HepG2 (cell line): ENCODE data around the gene SLC2A10. TPM values are rescaled to one million over a fixed set of nuclear protein-coding genes. Genes with fewer than 3 reads are reported as not detected.

Experiments
- FOXC1 ChIP-seq: sonication (generic); formaldehyde crosslinking; IDR thresholded peaks from 2 replicates; pipeline ENCODE4 v1.8.0; 2022; ENCODE audit warnings: mild to moderate bottlenecking, missing genetic modification reagents, borderline replicate concordance
- FOXK2 ChIP-seq: fragments of 450-650 bp; IDR thresholded peaks from 2 replicates; pipeline ENCODE4 v1.6.1; 2016
- GATAD1 ChIP-seq: IDR thresholded peaks from 2 replicates; pipeline ENCODE4 v1.6.1; 2016; ENCODE audit warnings: missing genetic modification reagents, missing compliant biosample characterization
- HMG20B ChIP-seq: conservative IDR thresholded peaks from 2 replicates; pipeline ENCODE4 v1.6.1; 2016; ENCODE audit warnings: missing genetic modification reagents, missing compliant biosample characterization
- ISX ChIP-seq: sonication (generic); formaldehyde crosslinking; conservative IDR thresholded peaks from 2 replicates; pipeline ENCODE4 v1.5.0; 2020; ENCODE audit warnings: missing genetic modification reagents
- KLF11 ChIP-seq: IDR thresholded peaks from 2 replicates; pipeline ENCODE4 v1.6.1; 2016; ENCODE audit warnings: missing compliant biosample characterization
- KLF16 ChIP-seq, 2 experiments: sonication (generic) in 1 of 2; formaldehyde crosslinking in 1 of 2; IDR thresholded peaks; 2 replicates each; pipeline versions ENCODE4 v1.6.1 to v1.8.0; 2016 to 2023; ENCODE audit warnings: missing genetic modification reagents in 2 of 2, missing compliant biosample characterization in 1 of 2
- NFIC ChIP-seq: IDR thresholded peaks from 2 replicates; pipeline ENCODE4 v1.6.1; 2012; ENCODE audit warnings: mild to moderate bottlenecking, low read length, inconsistent platforms
- SIX4 ChIP-seq: sonication (generic); formaldehyde crosslinking; IDR thresholded peaks from 2 replicates; pipeline ENCODE4 v1.4.0; 2020; ENCODE audit warnings: missing genetic modification reagents
- SOX13 ChIP-seq, 3 experiments: fragments of 450-650 bp in 1 of 3; sonication (generic) in 1 of 3; formaldehyde crosslinking in 1 of 3; IDR thresholded peaks in 2 of 3; conservative IDR thresholded peaks in 1 of 3; 2 replicates each; pipeline versions ENCODE4 v1.5.0 to v1.6.1; 2016 to 2020; ENCODE audit warnings: antibody characterized with exemption in 1 of 3, mild to moderate bottlenecking in 1 of 3, missing compliant biosample characterization in 1 of 3, missing genetic modification reagents in 1 of 3, moderate library complexity in 1 of 3
- ZMAT3 ChIP-seq: sonication (generic); formaldehyde crosslinking; conservative IDR thresholded peaks from 2 replicates; pipeline ENCODE4 v1.7.0; 2021; ENCODE audit warnings: missing genetic modification reagents
- ZMYM2 ChIP-seq: sonication (generic); formaldehyde crosslinking; IDR thresholded peaks from 2 replicates; pipeline ENCODE4 v1.8.0; 2022; ENCODE audit warnings: mild to moderate bottlenecking, missing genetic modification reagents
- ZNF30 ChIP-seq: sonication (generic); formaldehyde crosslinking; IDR thresholded peaks from 2 replicates; pipeline ENCODE4 v1.5.0; 2020; ENCODE audit warnings: mild to moderate bottlenecking, missing genetic modification reagents
- ZNF550 ChIP-seq: sonication (generic); formaldehyde crosslinking; IDR thresholded peaks from 2 replicates; pipeline ENCODE4 v1.4.0; 2020; ENCODE audit warnings: mild to moderate bottlenecking, missing genetic modification reagents, borderline replicate concordance
- ZNF557 ChIP-seq: sonication (generic); formaldehyde crosslinking; IDR thresholded peaks from 2 replicates; pipeline ENCODE4 v1.4.0; 2020; ENCODE audit warnings: missing genetic modification reagents
- ZNF652 ChIP-seq: IDR thresholded peaks from 2 replicates; pipeline ENCODE4 v1.6.1; 2016; ENCODE audit warnings: low read depth, borderline replicate concordance
- ZNF720 ChIP-seq: sonication (generic); formaldehyde crosslinking; IDR thresholded peaks from 2 replicates; pipeline ENCODE4 v1.4.0; 2020; ENCODE audit warnings: missing genetic modification reagents
- polyA plus RNA-seq, 8 experiments: library from polyadenylated mRNA; depleted of rRNA in 3 of 8; stranded (reverse) in 7 of 8; unstranded in 1 of 8; fragments of >200 nt; fragmentation: Illumina TruSeq in 4 of 8; extraction: Trizol in 4 of 8; gene quantifications; 2 replicates each; pipeline versions ENCODE4 v1.2.1 to v1.2.3, GENCODE V29; 2011 to 2016; ENCODE audit warnings: low read depth in 4 of 8, missing spikeins in 1 of 8, mixed read lengths in 1 of 8; ENCODE audit not compliant: insufficient read depth in 1 of 8
- total RNA-seq, 5 experiments: library from RNA; depleted of rRNA; stranded (reverse); fragments of >200 nt; fragmentation: Illumina TruSeq; extraction: Trizol; gene quantifications; 2 replicates each; pipeline ENCODE4 v1.2.3, GENCODE V29; 2016; ENCODE audit warnings: low read depth in 1 of 5
- TF ChIP-seq, protein P1 (sequence below): IDR thresholded peaks from 2 replicates; pipeline ENCODE4 v1.6.1; 2016; ENCODE audit warnings: low read depth, missing genetic modification reagents, missing compliant biosample characterization
- TF ChIP-seq, protein P2 (sequence below): sonication (generic); formaldehyde crosslinking; IDR thresholded peaks from 2 replicates; pipeline ENCODE4 v1.5.0; 2020; ENCODE audit warnings: mild to moderate bottlenecking, missing genetic modification reagents
- TF ChIP-seq, protein P3 (sequence below): sonication (generic); formaldehyde crosslinking; IDR thresholded peaks from 2 replicates; pipeline ENCODE4 v1.4.0; 2020; ENCODE audit warnings: missing genetic modification reagents
- TF ChIP-seq, protein P4 (sequence below): sonication (generic); formaldehyde crosslinking; IDR thresholded peaks from 2 replicates; pipeline ENCODE4 v1.5.0; 2020; ENCODE audit warnings: missing genetic modification reagents, mild to moderate bottlenecking, borderline replicate concordance

SLC2A10 gene
- total and polyA plus RNA-seq, 2 of the 13 experiments (the other 11 are each of a cell fraction or from before 2014, with no cell fraction given): 16.0 to 18.4 TPM

DNA sequence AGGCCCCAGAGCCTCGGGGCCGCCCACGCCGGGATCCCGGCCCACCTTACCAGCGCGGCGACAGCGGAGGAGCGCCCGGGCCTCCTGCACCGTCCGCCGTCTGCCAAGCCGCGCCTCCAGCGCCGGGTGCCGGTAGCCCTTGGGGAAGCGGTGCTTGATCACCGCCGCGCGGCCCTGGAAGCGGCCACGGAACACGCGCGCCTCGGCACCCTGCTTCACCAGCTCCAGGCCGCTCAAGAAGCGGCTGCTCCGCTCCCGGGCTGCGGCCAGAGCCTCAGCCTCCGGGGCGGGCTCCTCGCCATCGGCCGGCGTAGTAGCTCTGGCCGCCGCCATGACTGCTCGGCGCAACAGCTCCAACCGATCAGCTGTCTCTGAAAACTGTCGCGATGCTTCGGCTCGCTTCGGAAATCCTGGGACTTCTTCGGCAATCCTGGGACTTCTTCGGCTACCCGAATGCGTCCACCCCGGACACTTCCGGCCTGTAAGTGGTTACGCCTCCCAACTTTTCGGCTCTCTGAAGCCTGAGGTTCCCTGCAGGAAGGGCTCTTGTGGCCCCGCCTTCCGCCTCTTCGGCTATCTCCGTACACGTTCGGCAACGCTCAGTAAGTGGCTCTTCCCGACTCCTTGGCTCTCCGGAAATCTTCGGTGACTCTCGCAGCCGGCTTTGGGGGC lies 20.2 kb upstream of the SLC2A10 start, which contains the start of gene TP53RK (continued):
- TF ChIP-seq SOX13 (IDR thresholded peaks at IDR 0.05) (no peak), SOX13 (CRISPR knock-in tag; conservative IDR thresholded peaks at IDR 0.05 in 1 of 2, IDR thresholded peaks at IDR 0.05 in 1 of 2) (peak in 1 of 2 experiments; percentile 6; a peak in 1 of 4 replicates), ISX (CRISPR knock-in tag) (peak; percentile 65; the same call in 1 of the 2 replicates), KLF16 (CRISPR knock-in tag; IDR thresholded peaks at IDR 0.05) (peak in 1 of 2 experiments; percentile 87; a peak in 2 of 4 replicates), FOXK2 (no peak), KLF11 (no peak), ZNF557 (CRISPR knock-in tag) (no peak), ZNF720 (CRISPR knock-in tag) (0 out of 2 replicates have a peak, but pooled peaks have one; percentile 60), ZNF550 (CRISPR knock-in tag) (peak; percentile 77; the same call in 1 of the 2 replicates), ZMAT3 (peak; percentile 80), NFIC (no peak; the same call in 1 of the 2 replicates), HMG20B (CRISPR knock-in tag) (peak; percentile 28; the same call in 1 of the 2 replicates), ZNF30 (no peak; the same call in 1 of the 2 replicates), ZNF652 (CRISPR knock-in tag) (peak; percentile 15; the same call in 1 of the 2 replicates), ZMYM2 (no peak), FOXC1 (CRISPR knock-in tag) (peak; percentile 93), SIX4 (0 out of 2 replicates have a peak, but pooled peaks have one; percentile 14), GATAD1 (CRISPR knock-in tag) (peak; percentile 59)
- TF ChIP-seq, protein P1, sequence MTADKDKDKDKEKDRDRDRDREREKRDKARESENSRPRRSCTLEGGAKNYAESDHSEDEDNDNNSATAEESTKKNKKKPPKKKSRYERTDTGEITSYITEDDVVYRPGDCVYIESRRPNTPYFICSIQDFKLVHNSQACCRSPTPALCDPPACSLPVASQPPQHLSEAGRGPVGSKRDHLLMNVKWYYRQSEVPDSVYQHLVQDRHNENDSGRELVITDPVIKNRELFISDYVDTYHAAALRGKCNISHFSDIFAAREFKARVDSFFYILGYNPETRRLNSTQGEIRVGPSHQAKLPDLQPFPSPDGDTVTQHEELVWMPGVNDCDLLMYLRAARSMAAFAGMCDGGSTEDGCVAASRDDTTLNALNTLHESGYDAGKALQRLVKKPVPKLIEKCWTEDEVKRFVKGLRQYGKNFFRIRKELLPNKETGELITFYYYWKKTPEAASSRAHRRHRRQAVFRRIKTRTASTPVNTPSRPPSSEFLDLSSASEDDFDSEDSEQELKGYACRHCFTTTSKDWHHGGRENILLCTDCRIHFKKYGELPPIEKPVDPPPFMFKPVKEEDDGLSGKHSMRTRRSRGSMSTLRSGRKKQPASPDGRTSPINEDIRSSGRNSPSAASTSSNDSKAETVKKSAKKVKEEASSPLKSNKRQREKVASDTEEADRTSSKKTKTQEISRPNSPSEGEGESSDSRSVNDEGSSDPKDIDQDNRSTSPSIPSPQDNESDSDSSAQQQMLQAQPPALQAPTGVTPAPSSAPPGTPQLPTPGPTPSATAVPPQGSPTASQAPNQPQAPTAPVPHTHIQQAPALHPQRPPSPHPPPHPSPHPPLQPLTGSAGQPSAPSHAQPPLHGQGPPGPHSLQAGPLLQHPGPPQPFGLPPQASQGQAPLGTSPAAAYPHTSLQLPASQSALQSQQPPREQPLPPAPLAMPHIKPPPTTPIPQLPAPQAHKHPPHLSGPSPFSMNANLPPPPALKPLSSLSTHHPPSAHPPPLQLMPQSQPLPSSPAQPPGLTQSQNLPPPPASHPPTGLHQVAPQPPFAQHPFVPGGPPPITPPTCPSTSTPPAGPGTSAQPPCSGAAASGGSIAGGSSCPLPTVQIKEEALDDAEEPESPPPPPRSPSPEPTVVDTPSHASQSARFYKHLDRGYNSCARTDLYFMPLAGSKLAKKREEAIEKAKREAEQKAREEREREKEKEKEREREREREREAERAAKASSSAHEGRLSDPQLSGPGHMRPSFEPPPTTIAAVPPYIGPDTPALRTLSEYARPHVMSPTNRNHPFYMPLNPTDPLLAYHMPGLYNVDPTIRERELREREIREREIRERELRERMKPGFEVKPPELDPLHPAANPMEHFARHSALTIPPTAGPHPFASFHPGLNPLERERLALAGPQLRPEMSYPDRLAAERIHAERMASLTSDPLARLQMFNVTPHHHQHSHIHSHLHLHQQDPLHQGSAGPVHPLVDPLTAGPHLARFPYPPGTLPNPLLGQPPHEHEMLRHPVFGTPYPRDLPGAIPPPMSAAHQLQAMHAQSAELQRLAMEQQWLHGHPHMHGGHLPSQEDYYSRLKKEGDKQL: no peak
- TF ChIP-seq, protein P2, sequence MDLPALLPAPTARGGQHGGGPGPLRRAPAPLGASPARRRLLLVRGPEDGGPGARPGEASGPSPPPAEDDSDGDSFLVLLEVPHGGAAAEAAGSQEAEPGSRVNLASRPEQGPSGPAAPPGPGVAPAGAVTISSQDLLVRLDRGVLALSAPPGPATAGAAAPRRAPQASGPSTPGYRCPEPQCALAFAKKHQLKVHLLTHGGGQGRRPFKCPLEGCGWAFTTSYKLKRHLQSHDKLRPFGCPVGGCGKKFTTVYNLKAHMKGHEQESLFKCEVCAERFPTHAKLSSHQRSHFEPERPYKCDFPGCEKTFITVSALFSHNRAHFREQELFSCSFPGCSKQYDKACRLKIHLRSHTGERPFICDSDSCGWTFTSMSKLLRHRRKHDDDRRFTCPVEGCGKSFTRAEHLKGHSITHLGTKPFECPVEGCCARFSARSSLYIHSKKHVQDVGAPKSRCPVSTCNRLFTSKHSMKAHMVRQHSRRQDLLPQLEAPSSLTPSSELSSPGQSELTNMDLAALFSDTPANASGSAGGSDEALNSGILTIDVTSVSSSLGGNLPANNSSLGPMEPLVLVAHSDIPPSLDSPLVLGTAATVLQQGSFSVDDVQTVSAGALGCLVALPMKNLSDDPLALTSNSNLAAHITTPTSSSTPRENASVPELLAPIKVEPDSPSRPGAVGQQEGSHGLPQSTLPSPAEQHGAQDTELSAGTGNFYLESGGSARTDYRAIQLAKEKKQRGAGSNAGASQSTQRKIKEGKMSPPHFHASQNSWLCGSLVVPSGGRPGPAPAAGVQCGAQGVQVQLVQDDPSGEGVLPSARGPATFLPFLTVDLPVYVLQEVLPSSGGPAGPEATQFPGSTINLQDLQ: peak; percentile 85; the same call in 1 of the 2 replicates
- TF ChIP-seq, protein P3, sequence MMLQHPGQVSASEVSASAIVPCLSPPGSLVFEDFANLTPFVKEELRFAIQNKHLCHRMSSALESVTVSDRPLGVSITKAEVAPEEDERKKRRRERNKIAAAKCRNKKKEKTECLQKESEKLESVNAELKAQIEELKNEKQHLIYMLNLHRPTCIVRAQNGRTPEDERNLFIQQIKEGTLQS: no peak; the same call in none of the 2 replicates
- TF ChIP-seq, protein P4, sequence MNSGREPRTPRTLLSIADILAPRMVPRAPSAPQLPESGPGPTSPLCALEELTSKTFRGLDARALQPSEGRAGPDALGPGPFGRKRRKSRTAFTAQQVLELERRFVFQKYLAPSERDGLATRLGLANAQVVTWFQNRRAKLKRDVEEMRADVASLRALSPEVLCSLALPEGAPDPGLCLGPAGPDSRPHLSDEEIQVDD: peak; percentile 76; the same call in 1 of the 2 replicates
